Measurements from ENCODE around the gene PIEZO2. TPM values are rescaled to one million over a fixed set of nuclear protein-coding genes. Genes with fewer than 3 reads are reported as not detected.
"Not testable (repeated sequence)": the region's sequence is repeated elsewhere in the genome, so short reads cannot be mapped to it uniquely, and the experiment has no call there.

PIEZO2 gene
- 3.1 TPM for total RNA-seq
- long read RNA-seq = 0 reads

- DNase-seq (ENCODE audit: low spot score) = no peak
These were observed at the start of gene PIEZO2 for GRCh38 chr18:11149441-11150270. PIEZO2 (minus strand) TSS chr18:11149569; CDS start chr18:11148588, 981 bp downstream.

- no peak for DNase-seq (ENCODE audit: low spot score)
These were observed 34.3 kb upstream of the PIEZO2 start for GRCh38 chr18:11183637-11184036.

- DNase-seq (ENCODE audit: low spot score) = not testable (repeated sequence)
These were observed 32.3 kb upstream of the PIEZO2 start for GRCh38 chr18:11181629-11182028.

GRCh38 chr18:11179959-11180519 is 30.7 kb upstream of the PIEZO2 start:
- no peak for DNase-seq (ENCODE audit: low spot score)

GRCh38 chr18:11178951-11179549 is 29.7 kb upstream of the PIEZO2 start:
- DNase-seq (ENCODE audit: low spot score) = no peak

GRCh38 chr18:11177382-11177781 is 28.0 kb upstream of the PIEZO2 start:
- no peak for DNase-seq (ENCODE audit: low spot score)

- no peak for DNase-seq (ENCODE audit: low spot score)
These were observed 27.1 kb upstream of the PIEZO2 start for GRCh38 chr18:11176481-11176881.

- no peak for DNase-seq (ENCODE audit: low spot score)
These were observed 26.1 kb upstream of the PIEZO2 start for GRCh38 chr18:11175266-11175979.

GRCh38 chr18:11174179-11174578 is 24.8 kb upstream of the PIEZO2 start:
- DNase-seq (ENCODE audit: low spot score) = not testable (repeated sequence)

- no peak for DNase-seq (ENCODE audit: low spot score)
These were observed 18.4 kb upstream of the PIEZO2 start for GRCh38 chr18:11167778-11168177.

- DNase-seq (ENCODE audit: low spot score) = no peak
These were observed 16.6 kb upstream of the PIEZO2 start for GRCh38 chr18:11165952-11166351.

- DNase-seq (ENCODE audit: low spot score) = no peak
These were observed 15.8 kb upstream of the PIEZO2 start for GRCh38 chr18:11165138-11165537.

GRCh38 chr18:11163665-11164064 is 14.3 kb upstream of the PIEZO2 start:
- DNase-seq (ENCODE audit: low spot score) = no peak

GRCh38 chr18:11162889-11163288 is 13.5 kb upstream of the PIEZO2 start:
- no peak for DNase-seq (ENCODE audit: low spot score)

- DNase-seq (ENCODE audit: low spot score) = no peak
These were observed 13.1 kb upstream of the PIEZO2 start for GRCh38 chr18:11162462-11162861.

- no peak for DNase-seq (ENCODE audit: low spot score)
These were observed 10.9 kb upstream of the PIEZO2 start for GRCh38 chr18:11160313-11160712.

GRCh38 chr18:11159844-11160243 is 10.5 kb upstream of the PIEZO2 start:
- DNase-seq (ENCODE audit: low spot score) = no peak

GRCh38 chr18:11156978-11157377 is 7.6 kb upstream of the PIEZO2 start:
- DNase-seq (ENCODE audit: low spot score) = no peak

GRCh38 chr18:11155034-11155759 is 5.8 kb upstream of the PIEZO2 start:
- no peak for DNase-seq (ENCODE audit: low spot score)

GRCh38 chr18:11154368-11154989 is 5.1 kb upstream of the PIEZO2 start:
- no peak for DNase-seq (ENCODE audit: low spot score)

GRCh38 chr18:11153097-11153496 is 3.7 kb upstream of the PIEZO2 start:
- DNase-seq (ENCODE audit: low spot score) = no peak

All from mesenteric fat pad (tissue), 1 donor.